Measurements from ENCODE around the gene MMADHC. TPM values are rescaled to one million over a fixed set of nuclear protein-coding genes. Genes with fewer than 3 reads are reported as not detected.

Gene MMADHC
- 155 and 160 TPM in 2 replicates for total RNA-seq (2014; rRNA removed)
- 97.1 TPM for polyA plus RNA-seq (2012)

DNA sequence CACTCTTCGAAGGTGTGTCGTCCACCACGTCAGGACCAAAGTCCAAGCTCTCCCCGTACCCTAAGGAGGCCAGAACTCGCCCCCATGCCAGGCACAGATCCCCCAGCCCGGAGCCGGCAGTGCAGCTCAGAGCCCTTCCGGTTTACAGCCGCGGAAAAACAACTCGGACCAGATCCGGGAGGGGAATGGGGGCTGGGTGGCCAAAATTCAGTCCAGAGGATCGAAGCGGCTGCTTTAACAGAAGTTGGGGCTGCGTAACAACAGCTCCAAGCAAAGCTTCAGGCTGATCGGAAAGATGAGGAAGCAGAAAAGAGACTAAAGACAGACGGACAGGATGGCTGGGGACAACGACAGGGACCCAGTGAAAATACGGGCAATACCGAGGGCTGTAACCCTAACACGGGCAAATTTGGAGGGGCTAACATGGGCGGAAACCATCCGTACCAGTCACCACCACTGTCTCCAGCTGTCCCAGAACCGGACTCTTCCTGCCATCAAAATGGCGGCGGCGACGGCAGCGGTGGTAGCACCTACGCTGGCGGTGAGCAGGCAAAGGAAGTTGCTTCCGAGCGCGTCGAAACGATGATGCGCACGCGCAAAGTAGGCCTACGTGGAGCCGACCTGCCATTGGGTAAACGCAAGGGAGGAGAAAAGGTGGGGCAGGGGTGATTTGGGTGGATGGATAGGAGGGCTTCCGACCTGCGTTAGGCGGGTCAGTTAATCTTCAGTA lies at the start of gene MMADHC:
Gene MMADHC (minus strand): TSS at position 556 of the 730 bp plus-strand sequence. CDS start 678 bp downstream, outside the sequence.
- peak; percentile 94 for DNase-seq (ENCODE audit: low read depth)

GRCh38 chr2:149634103-149634502 lies 46.5 kb upstream of the MMADHC start:
- no peak for DNase-seq (ENCODE audit: low read depth)

DNA sequence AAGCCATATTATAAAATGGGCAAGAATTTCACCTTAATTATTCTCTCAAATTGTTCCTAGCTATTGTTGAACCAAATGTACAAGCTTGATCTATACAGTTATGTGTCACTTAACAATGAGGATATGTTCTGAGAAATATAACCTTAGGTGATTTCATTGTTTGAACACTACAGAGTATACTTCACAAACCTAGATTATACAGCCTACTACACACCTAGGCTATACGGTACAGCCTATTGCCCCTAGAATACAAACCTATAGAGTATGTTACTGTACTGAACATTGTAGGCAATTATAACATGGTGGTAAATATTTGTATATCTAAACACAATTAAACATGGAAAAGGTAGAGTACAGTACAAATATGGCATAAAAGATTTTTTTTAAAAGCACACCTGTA lies 42.9 kb upstream of the MMADHC start:
- DNase-seq (ENCODE audit: low read depth): no peak

DNA sequence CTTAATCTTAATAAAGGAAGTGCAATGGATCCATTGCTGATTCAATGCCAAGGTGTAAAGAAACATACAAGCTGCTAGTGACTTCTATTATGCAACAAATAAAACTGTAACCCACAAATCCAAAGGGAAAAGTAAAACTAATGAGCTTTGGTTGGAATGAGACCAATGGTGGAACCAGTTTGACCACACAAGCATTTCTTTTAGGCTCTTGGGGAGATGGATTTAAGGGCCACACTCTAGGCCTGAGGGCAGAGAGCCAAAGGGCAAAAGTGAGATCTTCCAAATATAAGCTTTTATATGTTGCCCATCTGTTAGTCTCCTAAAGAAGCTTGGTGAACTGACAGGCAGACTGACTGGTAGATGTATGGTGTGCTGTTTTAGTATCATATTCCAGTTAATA lies 41.5 kb upstream of the MMADHC start:
- no peak for DNase-seq (ENCODE audit: low read depth)

DNA sequence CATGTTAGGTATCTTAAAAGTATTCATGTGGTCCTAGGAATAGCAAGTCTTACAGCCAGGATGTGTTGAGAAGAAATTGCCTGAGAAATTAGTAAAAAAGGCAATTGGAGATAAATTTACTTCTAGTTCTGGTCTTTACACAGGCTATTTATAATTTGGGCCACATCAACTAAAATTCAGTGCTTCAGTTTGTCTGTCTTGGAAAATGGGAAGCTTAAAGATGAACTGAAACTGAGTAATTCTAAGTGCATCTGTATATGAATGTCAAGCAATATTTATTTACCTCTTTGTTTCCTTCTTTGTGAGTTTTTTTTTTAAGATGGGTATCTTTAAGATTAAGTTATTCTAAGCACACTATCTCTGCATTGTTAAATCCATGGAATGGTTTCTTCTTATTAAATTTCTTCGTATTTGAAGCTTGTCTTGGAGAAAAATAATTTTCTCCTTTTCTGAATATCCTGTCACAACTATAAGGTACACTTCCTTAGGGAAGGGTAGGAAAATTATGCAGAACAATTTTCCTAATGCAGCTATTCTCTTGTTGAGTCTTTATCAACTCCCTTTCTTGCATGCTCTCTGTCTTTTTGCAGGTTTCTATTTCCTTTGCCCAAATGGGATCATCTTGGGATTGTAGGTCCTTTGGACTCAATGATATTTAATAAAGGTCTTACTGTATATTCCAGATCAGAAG lies 39.7 kb upstream of the MMADHC start:
- no peak for DNase-seq (ENCODE audit: low read depth)

DNA sequence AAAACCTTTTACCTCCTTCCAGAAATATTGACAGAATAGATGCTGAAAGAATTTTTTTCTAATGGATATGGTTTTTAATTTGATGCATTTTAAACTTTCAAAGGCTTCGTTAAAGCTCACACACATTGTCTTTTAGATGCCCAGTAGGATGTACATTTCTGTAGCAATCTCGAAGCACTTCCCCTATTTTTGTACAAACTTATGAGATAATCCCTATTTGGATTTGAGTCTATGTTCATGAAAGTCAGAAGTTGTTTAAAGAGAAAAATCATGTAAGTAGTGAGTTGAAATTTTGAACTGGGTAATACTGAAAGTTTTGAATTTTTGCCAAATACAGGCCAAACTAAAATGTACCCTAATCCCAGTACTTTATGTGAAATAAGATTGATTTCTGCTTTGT lies 38.1 kb upstream of the MMADHC start:
- DNase-seq (ENCODE audit: low read depth): no peak

DNA sequence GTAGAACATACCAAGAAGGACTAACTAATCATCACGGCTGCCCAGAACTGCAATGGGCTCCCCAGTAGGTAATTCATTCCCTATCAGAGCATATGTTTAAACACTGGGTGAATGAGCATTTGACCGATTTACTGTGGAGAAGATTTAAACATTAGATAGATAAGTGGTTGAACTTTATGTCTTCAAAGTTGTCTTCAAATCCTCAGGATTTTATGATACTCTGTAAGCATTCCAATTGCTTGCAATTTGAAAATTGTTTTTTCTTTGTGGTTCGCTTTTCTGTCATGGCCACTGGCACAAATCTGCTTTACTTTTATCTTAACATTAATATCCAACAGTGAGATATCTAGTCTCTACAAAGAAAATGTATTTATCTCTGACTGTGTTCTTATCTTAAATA lies 37.7 kb upstream of the MMADHC start:
- DNase-seq (ENCODE audit: low read depth): no peak

GRCh38 chr2:149622343-149622742 lies 34.8 kb upstream of the MMADHC start:
- DNase-seq (ENCODE audit: low read depth): no peak

GRCh38 chr2:149617476-149617875 lies 29.9 kb upstream of the MMADHC start:
- DNase-seq (ENCODE audit: low read depth): peak; percentile 28

GRCh38 chr2:149616681-149617456 lies 29.3 kb upstream of the MMADHC start:
- no peak for DNase-seq (ENCODE audit: low read depth)

- DNase-seq (ENCODE audit: low read depth): no peak
These were observed 26.1 kb upstream of the MMADHC start for GRCh38 chr2:149613704-149614103.

GRCh38 chr2:149612122-149612521 lies 24.5 kb upstream of the MMADHC start:
- no peak for DNase-seq (ENCODE audit: low read depth)

DNA sequence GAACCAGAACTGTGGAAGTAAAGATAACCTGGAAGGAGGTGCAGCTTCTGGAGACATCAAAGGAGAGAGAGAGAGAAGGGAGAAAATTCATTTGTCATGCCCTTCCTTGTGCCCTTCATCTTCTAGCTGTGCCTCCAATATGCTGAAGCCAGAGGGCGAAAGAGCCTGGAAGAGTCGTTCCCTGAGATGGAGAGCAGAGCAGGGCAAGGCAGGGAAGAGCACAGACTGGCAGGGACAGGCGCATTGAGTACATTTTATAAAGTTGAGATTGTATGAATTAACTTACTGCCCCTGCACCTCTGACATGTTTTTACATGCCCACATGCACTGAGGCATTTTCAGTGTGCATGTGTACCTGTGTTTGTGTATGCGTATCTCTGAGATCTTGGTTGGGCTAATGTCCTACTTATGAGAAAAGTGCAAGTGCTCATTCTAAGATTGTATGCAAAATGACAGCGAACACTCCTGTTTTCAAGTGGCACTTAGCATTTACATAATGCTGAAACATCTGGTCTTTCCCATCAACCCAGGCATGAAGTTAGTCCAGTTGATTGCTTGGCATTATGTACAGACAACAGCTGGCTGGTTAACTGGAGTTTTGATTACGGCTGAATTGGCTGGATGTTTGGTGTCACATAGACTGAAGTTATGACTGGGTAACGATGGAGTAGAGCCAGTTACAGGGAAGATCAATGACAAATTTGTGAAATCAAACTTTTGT lies 23.7 kb upstream of the MMADHC start:
- peak; percentile 57 for DNase-seq (ENCODE audit: low read depth)

- DNase-seq (ENCODE audit: low read depth): no peak
These were observed 18.8 kb upstream of the MMADHC start for GRCh38 chr2:149606251-149606811.

DNA sequence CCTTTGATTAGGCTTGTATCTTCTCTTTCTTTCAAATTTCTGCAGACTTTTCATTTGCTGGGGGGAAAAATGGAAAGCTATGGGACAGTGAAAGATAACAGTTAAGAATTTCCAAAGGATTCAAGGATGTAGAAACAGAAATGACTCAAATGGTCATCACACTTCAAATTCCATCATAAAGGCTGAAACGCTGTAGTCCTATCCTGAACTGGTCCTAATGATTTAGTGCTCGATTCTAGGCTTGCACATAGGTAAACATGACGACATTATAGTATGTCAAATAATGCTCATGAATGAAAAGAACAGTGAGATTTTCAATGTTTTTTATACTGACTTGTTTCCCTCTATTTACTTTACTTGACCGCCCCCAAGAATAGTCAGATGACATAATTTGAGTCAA lies 15.7 kb upstream of the MMADHC start:
- DNase-seq (ENCODE audit: low read depth): no peak

- DNase-seq (ENCODE audit: low read depth): peak; percentile 45
These were observed 13.7 kb upstream of the MMADHC start for GRCh38 chr2:149601141-149601796.

DNA sequence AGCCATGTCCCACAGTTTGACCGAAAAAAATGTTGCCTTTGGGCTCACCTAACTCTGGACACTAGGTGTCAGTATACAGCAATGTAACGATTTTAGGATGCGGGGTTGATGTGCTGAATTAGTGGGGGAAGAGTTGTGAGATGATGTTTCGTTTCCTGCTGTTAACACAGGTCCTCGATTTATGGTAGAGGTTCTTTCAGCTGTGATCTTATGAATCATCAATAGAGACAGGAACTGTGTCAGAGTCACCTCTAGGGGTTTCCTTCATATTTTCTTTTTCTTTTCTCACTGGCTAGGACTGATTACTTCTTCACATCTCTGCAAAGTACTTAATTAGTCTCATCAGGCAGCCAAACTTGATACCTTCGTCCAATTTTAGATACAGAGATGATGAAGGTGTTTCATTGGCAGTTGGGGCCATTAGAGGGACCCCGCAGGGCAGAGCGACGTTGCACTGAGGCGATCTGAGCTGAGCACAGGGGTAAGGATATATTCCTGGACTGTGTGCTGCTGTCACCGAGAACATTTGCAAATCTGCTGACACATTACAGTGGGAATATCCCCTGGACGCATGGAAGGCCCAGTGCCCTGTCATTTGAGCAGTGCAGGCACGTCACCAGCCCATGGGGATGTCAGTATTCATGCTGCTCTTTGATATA lies 10.2 kb upstream of the MMADHC start:
- peak; percentile 91 for DNase-seq (ENCODE audit: low read depth)

DNA sequence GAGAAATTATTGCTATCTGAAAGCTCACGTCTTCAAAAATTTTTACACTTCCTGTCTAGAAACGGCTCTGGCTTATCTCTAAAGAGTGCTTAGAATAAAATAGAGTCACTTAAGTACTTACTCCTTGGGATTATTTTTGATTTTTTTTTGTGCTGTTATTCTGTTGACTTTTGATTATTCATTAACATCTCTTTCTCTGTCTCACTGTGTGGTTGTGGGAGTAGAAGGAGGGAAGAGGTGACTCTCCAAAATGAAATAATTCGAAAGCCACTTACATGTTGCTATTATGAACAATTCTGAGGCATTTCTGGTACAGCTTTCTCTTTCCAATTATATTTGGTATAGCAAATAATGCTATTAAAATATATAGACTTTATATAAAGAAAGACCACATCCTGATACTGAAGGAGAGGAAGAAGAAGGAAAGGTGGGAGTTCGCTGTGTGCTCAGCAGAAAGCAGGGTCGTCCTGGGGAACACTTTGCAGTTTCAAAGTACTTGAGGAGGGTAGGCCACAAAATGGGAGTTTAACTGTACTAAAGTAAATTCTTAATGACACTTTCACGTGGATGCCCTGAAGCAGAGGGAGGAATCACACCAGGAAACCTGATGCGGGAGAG lies 9.6 kb upstream of the MMADHC start:
- no peak for DNase-seq (ENCODE audit: low read depth)

GRCh38 chr2:149596471-149596870 lies 8.9 kb upstream of the MMADHC start:
- DNase-seq (ENCODE audit: low read depth): no peak

Data from LHCN-M2 (cell line).